Activated CD8-positive, alpha-beta memory T cell treated with anti-CD3 and anti-CD28 coated beads for 36 hours (primary cell): ENCODE results near the gene CEBPA. TPM values are rescaled to one million over a fixed set of nuclear protein-coding genes. Genes with fewer than 3 reads are reported as not detected.

Source experiments
- CTCF ChIA-PET: fragments of 350-600 bp; sonication (Branson Sonifier 250); formaldehyde crosslinking; loops from one replicate; lab custom pipeline; 2021; ENCODE audit warnings: antibody characterized with exemption; lab: Charles Lee
- POLR2A ChIA-PET: fragments of 350-600 bp; sonication (Branson Sonifier 250); formaldehyde crosslinking; loops from one replicate; lab custom pipeline; 2021; ENCODE audit warnings: antibody characterized with exemption; lab: Charles Lee
- total RNA-seq, 2 experiments: library from RNA; stranded (reverse); gene quantifications; one replicate each; pipeline ENCODE4 v1.2.3, GENCODE V29; 2021

Gene CEBPA
- total RNA-seq = under 1 TPM; 0.61 to 0.80 TPM

- ChIA-PET CTCF (interaction anchor here (0.9 to 1.6 kb wide), 9 partner anchors 9 to 88 kb away, joined by 4 to 7 read pairs (median 4); partner anchors contain the start of gene CEBPG), POLR2A (interaction anchor here (0.9 kb wide), 1 partner anchor 66 kb away, joined by 3 read pairs; no protein-coding TSS in a partner anchor)
Measured at GRCh38 chr19:33302175-33302973, at the start of gene CEBPA. CEBPA (minus strand) TSS chr19:33302534; CDS start chr19:33302414, 120 bp downstream.

- POLR2A ChIA-PET = no interaction called here
- CTCF ChIA-PET = no interaction called here
Measured at GRCh38 chr19:33350538-33351309, 48.4 kb upstream of the CEBPA start.

GRCh38 chr19:33349319-33350289, 47.3 kb upstream of the CEBPA start:
- CTCF ChIA-PET = no interaction called here
- POLR2A ChIA-PET = no interaction called here

- CTCF ChIA-PET = interaction anchor here (1.7 kb wide), 1 partner anchor 45 kb away, joined by 5 read pairs; no protein-coding TSS in a partner anchor
- POLR2A ChIA-PET = no interaction called here
Measured at GRCh38 chr19:33348301-33349010, 46.1 kb upstream of the CEBPA start.

GRCh38 chr19:33347300-33347699, 45.0 kb upstream of the CEBPA start:
- ChIA-PET POLR2A (no interaction called here), CTCF (interaction anchor here (1.7 kb wide), 1 partner anchor 44 kb away, joined by 5 read pairs; no protein-coding TSS in a partner anchor)

GRCh38 chr19:33346665-33347064, 44.3 kb upstream of the CEBPA start:
- CTCF ChIA-PET = interaction anchor here (1.7 kb wide), 1 partner anchor 43 kb away, joined by 5 read pairs; no protein-coding TSS in a partner anchor
- POLR2A ChIA-PET = no interaction called here

- POLR2A ChIA-PET = no interaction called here
- CTCF ChIA-PET = no interaction called here
Measured at GRCh38 chr19:33345163-33345562, 42.8 kb upstream of the CEBPA start.

- CTCF ChIA-PET = no interaction called here
- POLR2A ChIA-PET = no interaction called here
Measured at GRCh38 chr19:33344573-33344925, 42.2 kb upstream of the CEBPA start.

GRCh38 chr19:33343859-33344572, 41.7 kb upstream of the CEBPA start:
- ChIA-PET CTCF (no interaction called here), POLR2A (no interaction called here)

- ChIA-PET CTCF (no interaction called here), POLR2A (no interaction called here)
Measured at GRCh38 chr19:33343301-33343700, 41.0 kb upstream of the CEBPA start.

- POLR2A ChIA-PET = no interaction called here
- CTCF ChIA-PET = no interaction called here
Measured at GRCh38 chr19:33340991-33341390, 38.7 kb upstream of the CEBPA start.

GRCh38 chr19:33339016-33339984, 37.0 kb upstream of the CEBPA start:
- ChIA-PET CTCF (no interaction called here), POLR2A (no interaction called here)

- CTCF ChIA-PET = no interaction called here
- POLR2A ChIA-PET = no interaction called here
Measured at GRCh38 chr19:33335446-33335845, 33.1 kb upstream of the CEBPA start.

GRCh38 chr19:33334271-33334670, 31.9 kb upstream of the CEBPA start:
- ChIA-PET CTCF (no interaction called here), POLR2A (no interaction called here)

- CTCF ChIA-PET = no interaction called here
- POLR2A ChIA-PET = interaction anchor here (0.6 kb wide), 1 partner anchor 78 kb away, joined by 3 read pairs; no protein-coding TSS in a partner anchor
Measured at GRCh38 chr19:33333642-33334041, 31.3 kb upstream of the CEBPA start.

GRCh38 chr19:33333151-33333550, 30.8 kb upstream of the CEBPA start:
- ChIA-PET POLR2A (no interaction called here), CTCF (no interaction called here)

- ChIA-PET POLR2A (no interaction called here), CTCF (no interaction called here)
Measured at GRCh38 chr19:33332248-33332647, 29.9 kb upstream of the CEBPA start.
